Spleen (tissue), 11 donors: ENCODE results near the gene LCE3C. TPM values are rescaled to one million over a fixed set of nuclear protein-coding genes. Genes with fewer than 3 reads are reported as not detected.
"Not testable (repeated sequence)": the region's sequence is repeated elsewhere in the genome, so short reads cannot be mapped to it uniquely, and the experiment has no call there.

Experiments used
- DNase-seq: peaks from one replicate; pipeline ENCODE4 v3.0.0-alpha.2; 2020
- H3K27ac ChIP-seq, 8 donors: fragments of 200-600 bp; sonication (generic) in 7 of 8; 1 replicate in 4 of 8; 2 replicates in 4 of 8; pipeline versions ENCODE4 v1.5.0 to v1.8.0; 2016 to 2021; ENCODE audit warnings: inconsistent platforms in 4 of 8, mild to moderate bottlenecking in 4 of 8, moderate library complexity in 1 of 8
- H3K27me3 ChIP-seq, 7 donors: fragments of 200-600 bp; sonication (generic) in 6 of 7; replicated peaks in 1 of 7; 1 replicate in 4 of 7; 2 replicates in 3 of 7; pipeline versions ENCODE4 v1.5.0 to v1.8.0; 2016 to 2021; ENCODE audit warnings: inconsistent platforms in 3 of 7, mild to moderate bottlenecking in 1 of 7
- H3K36me3 ChIP-seq, 6 donors: fragments of 200-600 bp; sonication (generic) in 5 of 6; 1 replicate in 4 of 6; 2 replicates in 2 of 6; pipeline versions ENCODE4 v1.5.0 to v1.8.0; 2016 to 2021; ENCODE audit warnings: inconsistent platforms in 2 of 6
- H3K4me1 ChIP-seq, 6 donors: fragments of 200-600 bp; sonication (generic) in 5 of 6; 1 replicate in 3 of 6; 2 replicates in 3 of 6; pipeline versions ENCODE4 v1.5.0 to v1.8.0; 2016 to 2021; ENCODE audit warnings: inconsistent platforms in 3 of 6
- H3K4me3 ChIP-seq, 8 donors: fragments of 200-600 bp; sonication (generic) in 7 of 8; 1 replicate in 4 of 8; 2 replicates in 4 of 8; pipeline versions ENCODE4 v1.5.0 to v1.8.0; 2016 to 2021; ENCODE audit warnings: inconsistent platforms in 4 of 8, mild to moderate bottlenecking in 4 of 8, moderate library complexity in 2 of 8
- H3K9me3 ChIP-seq, 8 donors: fragments of 200-600 bp; sonication (generic) in 7 of 8; 1 replicate in 4 of 8; 2 replicates in 4 of 8; pipeline versions ENCODE4 v1.5.0 to v1.8.0; 2016 to 2021; ENCODE audit warnings: inconsistent platforms in 4 of 8
- POLR2A ChIP-seq, 3 donors: fragments of 450-650 bp; IDR thresholded peaks; one replicate each; pipeline ENCODE4 v1.5.1; 2017; ENCODE audit warnings: antibody characterized with exemption in 3 of 3, mild to moderate bottlenecking in 1 of 3
- POLR2AphosphoS5 ChIP-seq, 3 donors: sonication (generic); formaldehyde crosslinking; IDR thresholded peaks; one replicate each; pipeline ENCODE4 v1.5.1; 2017; ENCODE audit warnings: antibody characterized with exemption in 3 of 3
- WGBS, 5 donors: extraction: QIAGEN DNeasy Blood & Tissue Kit in 3 of 5; methylation state at CpG; one replicate each; pipeline versions ENCODE4 v1.1.5 to v1.1.7; 2013 to 2018; 5-methylcytosine and 5-hydroxymethylcytosine counted together
- intact Hi-C: fragments of 100-400 bp; cut with DNase I; formaldehyde crosslinking; loops from one replicate; pipeline ENCODE4 v1.15.0; 2023; ENCODE audit warnings: low total_unique reads
- polyA plus RNA-seq, 3 donors: library from polyadenylated mRNA; stranded (reverse); fragments of 200-250 nt; gene quantifications; one replicate each; pipeline ENCODE4 v1.2.1, GENCODE V29; 2013
- total RNA-seq, 7 donors: library from RNA; depleted of rRNA in 3 of 7; stranded (reverse); fragments of >200 nt in 3 of 7; fragmentation: NEBNext Ultra II Directional in 4 of 7; extraction: Animal tissue kit (Norgen Biotek cat#: 25700) in 4 of 7; gene quantifications; one replicate each; pipeline versions ENCODE4 v1.1.0 to v1.2.1, GENCODE V29; 2016 to 2021
- TF ChIP-seq, protein P1 (sequence below), 11 experiments: fragments of 200-600 bp in 7 of 11; fragments of 450-650 bp in 4 of 11; sonication (generic) in 4 of 11; IDR thresholded peaks in 8 of 11; conservative IDR thresholded peaks in 3 of 11; 1 replicate in 7 of 11; 2 replicates in 4 of 11; pipeline versions ENCODE4 v1.4.0 to v1.8.0; 2016 to 2021; ENCODE audit warnings: antibody characterized with exemption in 11 of 11, inconsistent platforms in 4 of 11, mild to moderate bottlenecking in 1 of 11
- donor health status: healthy with polysubstance abuse.
- donor health status: DM: no; HTN: no; CAD: no; lungs with moderate emphysema.
- donor health status: DM: no; HTN: no; CAD: no.
- donor health status: Bipolar disorder and iron deficiency.
- donor health status: healthy.
- donor health status: DM: no; HTN: no; CAD: no.
- donor health status: DM: yes; HTN: yes; CAD: no.

The LCE3C gene
- total and polyA plus RNA-seq, 10 donors: not detected

DNA sequence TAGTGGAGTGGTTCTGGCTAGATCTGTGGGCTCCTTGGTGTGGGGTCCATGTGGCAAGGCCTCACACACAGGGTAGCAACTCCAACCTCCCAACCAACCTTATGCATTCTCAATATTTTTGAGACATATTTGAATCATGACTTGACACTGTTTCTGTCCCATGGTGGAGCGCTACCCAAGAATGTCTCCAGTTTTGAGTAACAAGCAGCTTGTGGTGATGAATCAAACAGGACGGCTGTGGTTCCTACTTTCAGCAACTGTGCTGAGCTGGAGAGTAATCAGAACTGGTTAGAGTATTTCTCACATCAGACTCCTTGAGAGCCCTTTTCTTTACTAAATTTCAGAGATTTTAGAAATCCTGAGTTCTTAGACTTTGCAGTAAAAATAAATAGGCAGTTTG lies 22.9 kb upstream of the LCE3C start:
- H3K36me3 ChIP-seq: no peaks in the 10 kb centered on the region
- intact Hi-C loops: no loop called here
- H3K27me3 ChIP-seq: peaks cover 0 to 29% (median 0%) of the 10 kb centered on the region in 7 donors
- 70 to 87% (median 74%) methylated on average over 2 of the region's 2 CpGs for WGBS, 5 donors
- no peaks in the 10 kb centered on the region for H3K4me1 ChIP-seq
- H3K4me3 ChIP-seq: no peak overlapping the region
- H3K9me3 ChIP-seq: no peaks in the 10 kb centered on the region
- TF ChIP-seq, protein P1, sequence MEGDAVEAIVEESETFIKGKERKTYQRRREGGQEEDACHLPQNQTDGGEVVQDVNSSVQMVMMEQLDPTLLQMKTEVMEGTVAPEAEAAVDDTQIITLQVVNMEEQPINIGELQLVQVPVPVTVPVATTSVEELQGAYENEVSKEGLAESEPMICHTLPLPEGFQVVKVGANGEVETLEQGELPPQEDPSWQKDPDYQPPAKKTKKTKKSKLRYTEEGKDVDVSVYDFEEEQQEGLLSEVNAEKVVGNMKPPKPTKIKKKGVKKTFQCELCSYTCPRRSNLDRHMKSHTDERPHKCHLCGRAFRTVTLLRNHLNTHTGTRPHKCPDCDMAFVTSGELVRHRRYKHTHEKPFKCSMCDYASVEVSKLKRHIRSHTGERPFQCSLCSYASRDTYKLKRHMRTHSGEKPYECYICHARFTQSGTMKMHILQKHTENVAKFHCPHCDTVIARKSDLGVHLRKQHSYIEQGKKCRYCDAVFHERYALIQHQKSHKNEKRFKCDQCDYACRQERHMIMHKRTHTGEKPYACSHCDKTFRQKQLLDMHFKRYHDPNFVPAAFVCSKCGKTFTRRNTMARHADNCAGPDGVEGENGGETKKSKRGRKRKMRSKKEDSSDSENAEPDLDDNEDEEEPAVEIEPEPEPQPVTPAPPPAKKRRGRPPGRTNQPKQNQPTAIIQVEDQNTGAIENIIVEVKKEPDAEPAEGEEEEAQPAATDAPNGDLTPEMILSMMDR (IDR thresholded peaks at IDR 0.05 in 8 of 11, conservative IDR thresholded peaks at IDR 0.05 in 3 of 11): no peak
- no peak for TF ChIP-seq POLR2AphosphoS5 (IDR thresholded peaks at IDR 0.05)
- no peak overlapping the region for H3K27ac ChIP-seq
- DNase-seq: no peak

DNA sequence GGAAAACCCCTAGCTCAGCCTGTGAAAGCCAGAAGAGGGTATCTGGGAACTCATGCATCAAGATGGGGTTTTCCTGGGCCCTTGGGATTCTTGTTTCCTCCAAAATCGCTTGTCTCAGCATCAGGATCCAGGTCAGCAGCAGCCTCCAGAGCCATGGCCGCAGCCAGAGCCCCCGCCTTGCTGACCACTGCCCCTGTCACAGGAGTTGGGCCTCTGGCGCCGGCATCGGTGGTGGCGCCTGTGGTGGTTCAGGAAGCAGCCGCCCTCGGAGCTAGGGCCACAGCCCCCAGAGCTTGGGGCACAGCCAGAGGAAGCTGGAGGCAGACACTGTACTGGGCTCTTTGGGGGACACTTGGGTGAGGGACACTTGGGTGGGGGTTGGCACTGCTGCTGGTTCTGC lies 20.5 kb upstream of the LCE3C start:
- H3K4me1 ChIP-seq, H3K9me3 ChIP-seq, H3K27ac ChIP-seq, H3K4me3 ChIP-seq, DNase-seq, intact Hi-C loops, H3K36me3 ChIP-seq: not testable (repeated sequence)
- peaks cover 0 to 21% (median 0%) of the 10 kb centered on the region in 7 donors for H3K27me3 ChIP-seq
- 83 to 96% (median 91%) methylated on average over 5 to 9 of the region's 9 CpGs for WGBS, 5 donors

DNA sequence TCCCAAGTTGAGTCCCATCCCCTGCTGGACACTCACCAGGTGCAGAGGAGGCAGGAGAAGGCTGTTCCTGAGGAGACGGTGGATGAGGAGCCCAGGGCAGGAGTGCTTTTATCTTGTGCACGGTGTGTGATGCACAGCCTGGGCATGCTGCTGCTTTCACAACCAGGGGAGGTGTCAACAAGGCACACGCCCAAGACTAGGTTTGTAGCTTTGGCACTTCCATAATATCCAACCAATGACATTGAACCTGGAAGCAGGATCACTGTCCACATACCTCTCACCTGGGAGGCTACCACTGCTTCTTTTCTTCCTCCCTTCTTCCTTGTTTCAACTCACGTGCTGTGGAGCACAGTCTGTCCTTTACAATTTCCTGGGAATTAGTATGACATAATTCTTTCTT lies 19.6 kb upstream of the LCE3C start, which contains the start of gene LCE3D:
LCE3D (minus strand) TSS at position 84 of the 400 bp plus-strand sequence. CDS start 580 bp downstream, outside the sequence.
- 69 to 80% (median 74%) methylated on average over 4 of the region's 4 CpGs for WGBS, 5 donors
- H3K4me1 ChIP-seq: no peaks in the 10 kb centered on the region
- no peak within 1 kb of the TSS for H3K27ac ChIP-seq
- no peak for DNase-seq
- TF ChIP-seq, protein P1 (IDR thresholded peaks at IDR 0.05 in 8 of 11, conservative IDR thresholded peaks at IDR 0.05 in 3 of 11): no peak
- TF ChIP-seq POLR2A (IDR thresholded peaks at IDR 0.05) (no peak), POLR2AphosphoS5 (IDR thresholded peaks at IDR 0.05) (no peak)
- H3K36me3 ChIP-seq: no peaks in the 10 kb centered on the region
- intact Hi-C loops: no loop called here
- no peak within 1 kb of the TSS for H3K4me3 ChIP-seq
- no peaks in the 10 kb centered on the region for H3K9me3 ChIP-seq
- peaks cover 0 to 21% (median 0%) of the 10 kb centered on the region in 7 donors for H3K27me3 ChIP-seq

DNA sequence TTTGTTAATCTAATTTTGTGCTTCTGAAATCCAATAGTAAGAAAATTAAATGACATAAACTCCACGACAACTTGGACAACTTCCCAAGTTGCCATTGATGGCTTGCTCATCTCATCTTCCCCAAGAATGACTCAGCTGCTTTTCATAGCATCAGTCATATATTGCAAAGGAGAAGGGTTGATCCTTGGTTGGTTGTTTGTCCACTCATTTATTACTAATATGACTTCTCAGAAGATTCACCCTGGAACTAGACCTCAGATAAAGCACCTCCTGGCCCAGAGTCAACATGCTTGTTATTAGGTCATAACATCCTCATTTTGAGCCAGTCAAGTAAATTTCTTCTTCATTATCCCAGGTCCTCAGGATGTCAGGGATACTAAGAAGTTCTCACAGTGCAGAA lies 17.4 kb upstream of the LCE3C start:
- TF ChIP-seq, protein P1 (IDR thresholded peaks at IDR 0.05 in 8 of 11, conservative IDR thresholded peaks at IDR 0.05 in 3 of 11): no peak
- no peak for TF ChIP-seq POLR2A (IDR thresholded peaks at IDR 0.05)
- TF ChIP-seq POLR2AphosphoS5 (IDR thresholded peaks at IDR 0.05): no peak
- H3K27me3 ChIP-seq: peaks cover 0 to 21% (median 0%) of the 10 kb centered on the region in 7 donors
- 54 to 81% (median 67%) methylated on average over 1 of the region's 1 CpG for WGBS, 5 donors

DNA sequence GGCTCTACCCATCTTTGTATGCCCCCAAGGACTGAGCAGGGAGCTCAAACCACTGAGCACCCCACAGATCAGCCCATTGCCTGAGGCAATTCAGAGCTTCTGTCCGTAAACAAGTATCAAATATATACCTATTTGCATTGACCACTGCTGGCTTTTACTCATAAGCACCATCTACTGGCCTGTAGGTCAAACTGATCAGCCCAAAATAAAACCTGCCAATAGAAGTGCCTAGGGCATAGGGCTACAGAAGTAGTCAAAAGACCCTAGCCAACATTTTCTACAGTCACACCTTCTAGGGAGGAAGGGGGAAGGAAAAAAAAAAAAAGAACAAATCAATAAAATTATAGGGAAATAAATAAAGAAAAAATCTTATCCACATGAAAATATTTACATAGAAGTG lies 14.4 kb upstream of the LCE3C start:
- WGBS, 5 donors: 43 to 64% (median 63%) methylated on average over 1 of the region's 1 CpG; no CpG with 5 or more reads in 2 of the 5 donors
- intact Hi-C loops: no loop called here

More for the DNA sequence above, 17.4 kb upstream of the LCE3C start:
- no peaks in the 10 kb centered on the region for H3K4me1 ChIP-seq
- H3K4me3 ChIP-seq: no peak overlapping the region
- intact Hi-C loops: no loop called here
- H3K36me3 ChIP-seq: no peaks in the 10 kb centered on the region
- H3K9me3 ChIP-seq: no peaks in the 10 kb centered on the region
- DNase-seq: no peak
- H3K27ac ChIP-seq: no peak overlapping the region

More for the DNA sequence above, 14.4 kb upstream of the LCE3C start:
- Histone ChIP-seq H3K27me3 (peaks cover 0 to 1% (median 0%) of the 10 kb centered on the region in 7 donors), H3K4me3 (no peak overlapping the region), H3K4me1 (no peaks in the 10 kb centered on the region), H3K36me3 (no peaks in the 10 kb centered on the region), H3K9me3 (no peaks in the 10 kb centered on the region), H3K27ac (no peak overlapping the region)
- TF ChIP-seq POLR2AphosphoS5 (IDR thresholded peaks at IDR 0.05): no peak
- no peak for TF ChIP-seq POLR2A (IDR thresholded peaks at IDR 0.05)
- TF ChIP-seq, protein P1 (IDR thresholded peaks at IDR 0.05 in 8 of 11, conservative IDR thresholded peaks at IDR 0.05 in 3 of 11): no peak
- no peak for DNase-seq
